Neuronal stem cell (in vitro differentiated cells): ENCODE measurements around the gene SH2D6.

Experiments used
- DNase-seq: peaks from one replicate; pipeline ENCODE4 v3.0.0-alpha.2; 2013; ENCODE audit warnings: low spot score
- H2AFZ ChIP-seq: one replicate; pipeline ENCODE4 v1.6.1; 2013; ENCODE audit warnings: mild to moderate bottlenecking, low read length, inconsistent platforms
- H2AK5ac ChIP-seq: 2 replicates; pipeline ENCODE4 v1.6.1; 2013; ENCODE audit warnings: low read depth, mild to moderate bottlenecking, inconsistent platforms, low read length, moderate library complexity, mixed read lengths
- H2BK120ac ChIP-seq: 2 replicates; pipeline ENCODE4 v1.6.1; 2013; ENCODE audit warnings: low read depth, mild to moderate bottlenecking, inconsistent platforms, low read length, moderate library complexity, mixed read lengths
- H2BK12ac ChIP-seq: one replicate; pipeline ENCODE4 v1.6.1; 2013; ENCODE audit warnings: low read length, inconsistent platforms
- H2BK15ac ChIP-seq: 2 replicates; pipeline ENCODE4 v1.6.1; 2013; ENCODE audit warnings: mild to moderate bottlenecking, low read length, inconsistent platforms, mixed read lengths
- H2BK5ac ChIP-seq: one replicate; pipeline ENCODE4 v1.6.1; 2013; ENCODE audit warnings: inconsistent platforms, mild to moderate bottlenecking, low read length, moderate library complexity
- H3K14ac ChIP-seq: one replicate; pipeline ENCODE4 v1.6.1; 2013; ENCODE audit warnings: low read length, inconsistent platforms
- H3K18ac ChIP-seq: 2 replicates; pipeline ENCODE4 v1.6.1; 2013; ENCODE audit warnings: low read length, inconsistent platforms
- H3K23ac ChIP-seq: 2 replicates; pipeline ENCODE4 v1.6.1; 2013; ENCODE audit warnings: low read depth, mild to moderate bottlenecking, mixed read lengths, low read length, inconsistent platforms; ENCODE audit not compliant: poor library complexity
- H3K27ac ChIP-seq: replicated peaks from 3 replicates; pipeline ENCODE4 v1.5.1; 2013; ENCODE audit warnings: low read length, inconsistent platforms
- H3K27me3 ChIP-seq, 3 experiments: 2 replicates each; pipeline ENCODE4 v1.6.1; 2013; ENCODE audit warnings: low read length in 3 of 3, mild to moderate bottlenecking in 2 of 3, inconsistent platforms in 1 of 3, low read depth in 1 of 3, mixed read lengths in 1 of 3, moderate library complexity in 1 of 3; ENCODE audit not compliant: control insufficient read depth in 3 of 3, insufficient read depth in 3 of 3
- H3K36me3 ChIP-seq, 2 donors: replicated peaks in 1 of 2; 2 replicates each; pipeline ENCODE4 v1.6.1; 2013; ENCODE audit warnings: low read length in 2 of 2; ENCODE audit not compliant: control insufficient read depth in 2 of 2, insufficient read depth in 2 of 2
- H3K4ac ChIP-seq: 2 replicates; pipeline ENCODE4 v1.6.1; 2013; ENCODE audit warnings: inconsistent platforms, mild to moderate bottlenecking, low read length, moderate library complexity
- H3K4me1 ChIP-seq, 2 donors: 1 replicate in 1 of 2; 2 replicates in 1 of 2; pipeline ENCODE4 v1.6.1; 2013; ENCODE audit warnings: low read length in 2 of 2, low read depth in 1 of 2; ENCODE audit not compliant: control insufficient read depth in 2 of 2, insufficient read depth in 1 of 2
- H3K4me2 ChIP-seq: one replicate; pipeline ENCODE4 v1.6.1; 2013; ENCODE audit warnings: mild to moderate bottlenecking, low read length, inconsistent platforms; ENCODE audit not compliant: insufficient read depth, poor library complexity, severe bottlenecking
- H3K4me3 ChIP-seq, 2 donors: 2 replicates each; pipeline ENCODE4 v1.5.1; 2013; ENCODE audit warnings: low read length in 2 of 2, mild to moderate bottlenecking in 2 of 2, inconsistent platforms in 1 of 2, moderate library complexity in 1 of 2
- H3K79me1 ChIP-seq: one replicate; pipeline ENCODE4 v1.6.1; 2013; ENCODE audit warnings: low read depth, mild to moderate bottlenecking, inconsistent platforms, low read length, moderate library complexity
- H3K9ac ChIP-seq: one replicate; pipeline ENCODE4 v1.6.1; 2013; ENCODE audit warnings: mild to moderate bottlenecking, low read depth, low read length, inconsistent platforms; ENCODE audit not compliant: poor library complexity
- H3K9me3 ChIP-seq, 2 donors: replicated peaks in 1 of 2; 2 replicates each; pipeline versions ENCODE3 to v1.6.1; 2013; ENCODE audit warnings: low read length in 2 of 2, mild to moderate bottlenecking in 2 of 2, inconsistent platforms in 1 of 2, low read depth in 1 of 2, mixed read lengths in 1 of 2, moderate library complexity in 1 of 2; ENCODE audit not compliant: control insufficient read depth in 2 of 2, insufficient read depth in 1 of 2
- H4K8ac ChIP-seq: one replicate; pipeline ENCODE4 v1.6.1; 2013; ENCODE audit warnings: low read depth, mild to moderate bottlenecking, inconsistent platforms, low read length, moderate library complexity
- H4K91ac ChIP-seq: one replicate; pipeline ENCODE4 v1.6.1; 2013; ENCODE audit warnings: low read length, low read depth, mild to moderate bottlenecking, inconsistent platforms; ENCODE audit not compliant: poor library complexity
- WGBS, 2 donors: extraction: QIAGEN DNeasy Blood & Tissue Kit; methylation state at CpG; one replicate each; pipeline ENCODE4 v1.1.7; 2013; ENCODE audit warnings: missing lambda C conversion rate in 2 of 2, mixed read lengths in 1 of 2; ENCODE audit not compliant: insufficient read length in 2 of 2, insufficient replicate concordance in 1 of 2; ENCODE audit errors: extremely low coverage in 2 of 2; 5-methylcytosine and 5-hydroxymethylcytosine counted together

The SH2D6 gene

DNA sequence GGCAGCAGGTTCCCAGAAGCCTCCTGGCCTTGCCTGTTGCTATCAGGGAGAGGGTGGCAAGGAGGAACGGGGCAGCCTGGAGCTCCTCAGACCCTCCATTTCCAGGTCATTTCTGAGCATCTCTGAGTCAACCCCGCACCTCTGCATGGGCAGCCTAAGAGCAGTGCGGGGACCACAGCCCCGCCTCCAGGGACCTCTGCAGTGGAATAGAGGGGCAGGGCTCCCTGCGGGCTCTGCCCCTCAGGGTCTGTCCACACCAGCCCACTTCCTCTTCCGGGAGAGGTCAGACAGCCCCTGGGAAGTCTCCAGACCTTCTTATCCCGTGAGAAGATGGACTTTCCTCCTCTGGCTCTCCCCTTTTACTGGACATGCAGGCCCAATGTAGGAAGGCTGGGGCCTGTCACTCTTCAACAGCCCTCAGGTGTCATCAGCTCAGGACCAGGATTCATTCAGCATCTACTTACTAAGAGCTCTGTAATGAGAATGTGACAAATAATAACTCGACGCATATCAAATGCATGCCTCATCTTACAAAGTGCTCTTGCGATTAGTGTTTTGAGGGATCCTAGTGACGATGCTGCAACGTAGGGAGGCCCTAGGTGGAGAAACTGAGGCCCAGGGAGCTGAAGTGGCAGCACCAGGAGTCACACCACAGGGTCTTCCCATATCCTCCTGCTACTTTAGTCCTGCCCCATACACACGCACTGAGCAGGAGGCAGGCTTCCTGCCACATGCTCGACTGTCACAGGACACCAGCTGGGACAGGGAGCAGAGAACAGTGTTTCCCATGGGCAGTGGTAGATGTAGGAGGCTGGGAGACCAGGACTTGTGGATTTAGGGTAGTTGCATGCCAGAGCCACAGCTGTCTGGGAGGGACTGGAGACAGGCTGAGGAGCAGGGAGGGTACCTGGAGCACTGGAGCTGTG lies 28.0 kb downstream of the SH2D6 start:
- H2BK15ac ChIP-seq, result peak overlapping the region; percentile 55
- H2AK5ac ChIP-seq, result no peak overlapping the region
- no peak overlapping the region for H3K4ac ChIP-seq
- no peak overlapping the region for H2BK120ac ChIP-seq
- DNase-seq, result no peak
- H3K9me3 ChIP-seq, result no peaks in the 10 kb centered on the region
- no peak overlapping the region for H3K9ac ChIP-seq
- peak overlapping the region; percentile 68 for H4K8ac ChIP-seq
- peak overlapping the region; percentile 47 for H3K14ac ChIP-seq
- peak overlapping the region; percentile 54 for H2BK5ac ChIP-seq
- H3K27me3 ChIP-seq, result peaks cover 0 to 19% (median 2%) of the 10 kb centered on the region in 3 experiments
- no peak overlapping the region for H3K4me2 ChIP-seq
- H2BK12ac ChIP-seq, result no peak overlapping the region
- no peak overlapping the region for H3K23ac ChIP-seq
- H3K4me3 ChIP-seq, result no peak overlapping the region
- peak overlapping the region; percentile 72 for H3K18ac ChIP-seq
- H3K27ac ChIP-seq, result no peak overlapping the region
- no CpG with 5 or more reads among the region's 14 CpGs for WGBS, 2 donors
- H2AFZ ChIP-seq, result peak overlapping the region; percentile 53
- no peaks in the 10 kb centered on the region for H3K79me1 ChIP-seq
- no peak overlapping the region for H4K91ac ChIP-seq
- H3K36me3 ChIP-seq, result no peaks in the 10 kb centered on the region
- H3K4me1 ChIP-seq, result peaks cover 0 to 2% of the 10 kb centered on the region in 2 donors

DNA sequence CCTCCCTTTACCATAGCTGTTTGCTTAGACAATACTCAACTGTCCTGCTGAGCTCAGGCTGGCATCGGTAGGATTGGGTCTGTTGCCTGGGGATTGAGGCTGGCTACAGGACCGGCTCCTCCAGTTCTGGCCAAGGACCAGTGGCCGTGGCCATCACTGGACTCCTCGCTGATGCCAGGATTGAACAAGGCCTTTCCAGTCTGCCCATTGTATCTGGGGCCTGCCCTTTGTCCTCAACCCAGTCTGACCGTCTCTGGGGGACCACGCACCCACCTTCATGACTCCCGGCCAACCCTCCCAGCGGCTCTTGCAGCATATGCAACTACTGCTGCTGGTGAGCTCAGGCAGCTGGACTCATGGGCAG lies 28.7 kb downstream of the SH2D6 start:
- no peak overlapping the region for H4K91ac ChIP-seq
- H3K27ac ChIP-seq, result no peak overlapping the region
- H3K18ac ChIP-seq, result peak overlapping the region; percentile 74

DNA sequence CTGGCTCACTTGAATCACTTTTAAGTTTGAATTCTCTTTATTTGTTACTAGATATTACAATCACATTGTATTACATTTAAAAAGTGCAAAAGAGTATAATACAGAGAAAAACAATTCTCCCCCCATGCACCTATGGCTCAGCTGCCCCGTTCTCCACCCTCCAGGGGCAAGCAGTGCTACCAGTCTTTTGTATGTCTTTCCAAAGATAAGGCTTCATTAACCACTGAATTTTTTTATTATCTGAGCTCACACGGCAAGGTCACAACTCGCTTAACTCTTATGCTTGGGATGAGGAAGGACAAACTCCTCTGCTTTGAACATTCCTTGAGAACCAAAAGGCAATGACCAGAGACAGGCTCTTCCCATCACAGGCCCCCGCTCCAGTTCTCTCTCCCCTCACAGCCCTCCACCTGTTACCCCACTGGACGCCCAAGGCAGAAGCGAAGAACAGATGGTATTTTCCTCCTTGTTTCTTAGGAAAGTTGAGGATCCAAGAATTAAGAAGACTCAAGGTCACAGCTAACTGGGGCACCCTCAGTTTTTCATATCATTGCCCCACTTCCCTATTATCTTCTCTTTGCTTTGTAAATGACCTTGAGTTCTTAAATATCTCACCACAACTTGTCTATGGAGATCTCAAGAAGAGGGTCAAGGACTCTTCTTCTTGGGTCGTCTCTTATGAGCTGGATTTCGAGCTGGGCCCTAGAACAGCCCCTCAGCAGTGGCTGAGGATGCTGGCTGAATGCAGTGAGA lies 30.1 kb downstream of the SH2D6 start:
- Histone ChIP-seq H3K36me3 (no peaks in the 10 kb centered on the region), H3K9ac (no peak overlapping the region), H3K23ac (no peak overlapping the region), H4K8ac (no peak overlapping the region), H3K79me1 (no peaks in the 10 kb centered on the region), H4K91ac (no peak overlapping the region), H3K9me3 (no peaks in the 10 kb centered on the region), H3K4me1 (peaks cover 0 to 2% of the 10 kb centered on the region in 2 donors), H3K4me2 (no peak overlapping the region), H2AFZ (no peak overlapping the region), H2BK120ac (no peak overlapping the region), H3K27ac (no peak overlapping the region), H2BK5ac (no peak overlapping the region), H3K14ac (no peak overlapping the region), H2BK12ac (no peak overlapping the region), H3K18ac (no peak overlapping the region), H3K4ac (no peak overlapping the region), H3K27me3 (peaks cover 0 to 11% (median 2%) of the 10 kb centered on the region in 3 experiments), H3K4me3 (no peak overlapping the region), H2BK15ac (no peak overlapping the region), H2AK5ac (no peak overlapping the region)
- DNase-seq, result no peak
- no CpG with 5 or more reads among the region's 8 CpGs for WGBS, 2 donors

More for the DNA sequence above, 28.7 kb downstream of the SH2D6 start:
- Histone ChIP-seq H2BK12ac (peak overlapping the region; percentile 97), H3K27me3 (peaks cover 0 to 19% (median 2%) of the 10 kb centered on the region in 3 experiments), H2AFZ (no peak overlapping the region), H2BK5ac (peak overlapping the region; percentile 48), H3K4me1 (peaks cover 0 to 2% of the 10 kb centered on the region in 2 donors), H2BK15ac (peak overlapping the region; percentile 55), H3K4me2 (no peak overlapping the region), H3K79me1 (no peaks in the 10 kb centered on the region), H3K14ac (peak overlapping the region; percentile 47), H3K23ac (no peak overlapping the region), H3K4ac (no peak overlapping the region), H3K9me3 (no peaks in the 10 kb centered on the region), H2AK5ac (no peak overlapping the region), H3K9ac (no peak overlapping the region), H4K8ac (no peak overlapping the region), H3K36me3 (no peaks in the 10 kb centered on the region), H3K4me3 (no peak overlapping the region), H2BK120ac (no peak overlapping the region)
- no peak for DNase-seq
- WGBS, 2 donors, result no CpG with 5 or more reads among the region's 8 CpGs

DNA sequence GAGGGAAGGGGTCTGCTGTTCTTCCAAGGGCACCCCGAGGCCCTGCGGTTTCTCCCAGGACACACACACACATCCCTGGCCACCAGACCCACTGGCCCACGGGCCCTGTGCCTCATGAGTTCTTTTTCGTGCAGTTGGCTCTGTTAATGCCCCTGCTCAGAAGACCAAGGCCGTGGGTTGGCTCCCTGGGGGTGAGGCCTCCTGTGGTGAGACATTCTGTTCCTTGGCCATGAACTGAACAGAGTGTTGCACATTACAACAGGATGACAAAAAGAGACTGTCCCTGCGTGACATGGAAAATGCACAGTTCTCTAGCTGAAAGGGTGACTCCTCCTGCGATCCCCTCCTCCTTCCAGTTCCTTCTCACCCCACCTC lies 30.7 kb downstream of the SH2D6 start:
- no peak overlapping the region for H2BK5ac ChIP-seq
- no peak overlapping the region for H3K4me3 ChIP-seq
- no peak overlapping the region for H4K8ac ChIP-seq
- no CpG with 5 or more reads among the region's 7 CpGs for WGBS, 2 donors
- H3K36me3 ChIP-seq, result no peaks in the 10 kb centered on the region
- H3K9me3 ChIP-seq, result no peaks in the 10 kb centered on the region
- no peak overlapping the region for H2AK5ac ChIP-seq
- H3K14ac ChIP-seq, result no peak overlapping the region
- H2BK120ac ChIP-seq, result no peak overlapping the region
- H3K4me2 ChIP-seq, result no peak overlapping the region
- DNase-seq, result no peak
- H3K4me1 ChIP-seq, result peaks cover 0 to 2% of the 10 kb centered on the region in 2 donors
- no peak overlapping the region for H2BK15ac ChIP-seq
- H3K23ac ChIP-seq, result no peak overlapping the region
- peak overlapping the region; percentile 24 for H2AFZ ChIP-seq
- peaks cover 0 to 11% (median 2%) of the 10 kb centered on the region in 3 experiments for H3K27me3 ChIP-seq
- no peak overlapping the region for H3K4ac ChIP-seq
- H3K79me1 ChIP-seq, result no peaks in the 10 kb centered on the region
- H3K27ac ChIP-seq, result no peak overlapping the region
- no peak overlapping the region for H3K9ac ChIP-seq
- no peak overlapping the region for H3K18ac ChIP-seq
- no peak overlapping the region for H4K91ac ChIP-seq
- no peak overlapping the region for H2BK12ac ChIP-seq
